HepG2 (cell line): ENCODE data around the gene ANKRD31.

Experiments used
- CEBPB ChIP-seq: IDR thresholded peaks from 2 replicates; pipeline ENCODE4 v1.6.1; 2011; ENCODE audit warnings: low read depth, low read length, improper control_type of control experiment, borderline replicate concordance
- GZF1 ChIP-seq: sonication (generic); formaldehyde crosslinking; IDR thresholded peaks from 2 replicates; pipeline ENCODE4 v1.5.1; 2020; ENCODE audit warnings: mild to moderate bottlenecking, missing genetic modification reagents
- MAZ ChIP-seq, 2 experiments: sonication (generic) in 1 of 2; formaldehyde crosslinking in 1 of 2; IDR thresholded peaks; 2 replicates each; pipeline versions ENCODE4 v1.5.0 to v1.6.1; 2012 to 2020; ENCODE audit warnings: low read depth in 2 of 2, mild to moderate bottlenecking in 2 of 2, borderline replicate concordance in 1 of 2, improper control_type of control experiment in 1 of 2, low read length in 1 of 2, missing genetic modification reagents in 1 of 2, moderate library complexity in 1 of 2
- NFE2L2 ChIP-seq: fragments of 150-350 bp; IDR thresholded peaks from 2 replicates; pipeline ENCODE4 v1.6.1; 2014; ENCODE audit warnings: low read length
- POLR2AphosphoS5 ChIP-seq: IDR thresholded peaks from 2 replicates; pipeline ENCODE4 v1.6.1; 2012; ENCODE audit warnings: low read depth, low read length
- ZNF101 ChIP-seq: sonication (generic); formaldehyde crosslinking; IDR thresholded peaks from 2 replicates; pipeline ENCODE4 v1.4.0; 2020; ENCODE audit warnings: mild to moderate bottlenecking, low read depth, missing genetic modification reagents, borderline replicate concordance
- TF ChIP-seq, protein P1 (sequence below): sonication (generic); formaldehyde crosslinking; IDR thresholded peaks from 2 replicates; pipeline ENCODE4 v1.5.0; 2020; ENCODE audit warnings: mild to moderate bottlenecking, missing genetic modification reagents, moderate library complexity
- TF ChIP-seq, protein P2 (sequence below): IDR thresholded peaks from 2 replicates; pipeline ENCODE4 v1.6.1; 2016; ENCODE audit warnings: low read depth, control low read depth

DNA sequence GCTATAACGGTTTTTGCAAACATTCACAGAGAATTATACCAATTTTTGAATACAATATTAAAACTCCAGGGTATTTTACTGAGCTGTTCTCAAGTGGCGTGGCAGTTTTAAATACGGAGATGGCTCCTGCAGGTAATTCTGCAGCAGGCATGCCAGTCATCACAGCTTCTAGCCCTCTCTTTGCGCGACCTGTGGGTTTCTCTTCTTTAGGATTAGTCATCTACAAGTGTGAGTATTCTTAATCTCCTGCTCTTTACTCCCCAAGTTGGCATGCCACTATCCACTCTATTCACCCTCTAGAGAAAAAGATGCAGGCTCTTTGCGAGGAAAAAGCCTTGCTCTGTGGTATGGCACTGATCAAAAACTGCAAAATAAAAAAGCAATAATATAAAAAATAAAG, 43.9 kb downstream of the ANKRD31 start:
- no peak for TF ChIP-seq NFE2L2
- TF ChIP-seq POLR2AphosphoS5, result no peak
- TF ChIP-seq CEBPB, result no peak
- TF ChIP-seq GZF1 (CRISPR knock-in tag), result no peak
- TF ChIP-seq, protein P1, sequence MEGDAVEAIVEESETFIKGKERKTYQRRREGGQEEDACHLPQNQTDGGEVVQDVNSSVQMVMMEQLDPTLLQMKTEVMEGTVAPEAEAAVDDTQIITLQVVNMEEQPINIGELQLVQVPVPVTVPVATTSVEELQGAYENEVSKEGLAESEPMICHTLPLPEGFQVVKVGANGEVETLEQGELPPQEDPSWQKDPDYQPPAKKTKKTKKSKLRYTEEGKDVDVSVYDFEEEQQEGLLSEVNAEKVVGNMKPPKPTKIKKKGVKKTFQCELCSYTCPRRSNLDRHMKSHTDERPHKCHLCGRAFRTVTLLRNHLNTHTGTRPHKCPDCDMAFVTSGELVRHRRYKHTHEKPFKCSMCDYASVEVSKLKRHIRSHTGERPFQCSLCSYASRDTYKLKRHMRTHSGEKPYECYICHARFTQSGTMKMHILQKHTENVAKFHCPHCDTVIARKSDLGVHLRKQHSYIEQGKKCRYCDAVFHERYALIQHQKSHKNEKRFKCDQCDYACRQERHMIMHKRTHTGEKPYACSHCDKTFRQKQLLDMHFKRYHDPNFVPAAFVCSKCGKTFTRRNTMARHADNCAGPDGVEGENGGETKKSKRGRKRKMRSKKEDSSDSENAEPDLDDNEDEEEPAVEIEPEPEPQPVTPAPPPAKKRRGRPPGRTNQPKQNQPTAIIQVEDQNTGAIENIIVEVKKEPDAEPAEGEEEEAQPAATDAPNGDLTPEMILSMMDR (CRISPR knock-in tag), result no peak
- no peak for TF ChIP-seq MAZ (IDR thresholded peaks at IDR 0.05; ENCODE audit: borderline replicate concordance, low read depth, low read length)
- TF ChIP-seq MAZ (CRISPR knock-in tag; IDR thresholded peaks at IDR 0.05; ENCODE audit: low read depth), result no peak
- no peak for TF ChIP-seq ZNF101 (CRISPR knock-in tag)
- TF ChIP-seq, protein P2, sequence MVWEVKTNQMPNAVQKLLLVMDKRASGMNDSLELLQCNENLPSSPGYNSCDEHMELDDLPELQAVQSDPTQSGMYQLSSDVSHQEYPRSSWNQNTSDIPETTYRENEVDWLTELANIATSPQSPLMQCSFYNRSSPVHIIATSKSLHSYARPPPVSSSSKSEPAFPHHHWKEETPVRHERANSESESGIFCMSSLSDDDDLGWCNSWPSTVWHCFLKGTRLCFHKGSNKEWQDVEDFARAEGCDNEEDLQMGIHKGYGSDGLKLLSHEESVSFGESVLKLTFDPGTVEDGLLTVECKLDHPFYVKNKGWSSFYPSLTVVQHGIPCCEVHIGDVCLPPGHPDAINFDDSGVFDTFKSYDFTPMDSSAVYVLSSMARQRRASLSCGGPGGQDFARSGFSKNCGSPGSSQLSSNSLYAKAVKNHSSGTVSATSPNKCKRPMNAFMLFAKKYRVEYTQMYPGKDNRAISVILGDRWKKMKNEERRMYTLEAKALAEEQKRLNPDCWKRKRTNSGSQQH (CRISPR knock-in tag), result no peak
